Liver (tissue), 9 donors: ENCODE results near the gene ADAMTS19. TPM values are rescaled to one million over a fixed set of nuclear protein-coding genes. Genes with fewer than 3 reads are reported as not detected.
"Not testable (repeated sequence)": the region's sequence is repeated elsewhere in the genome, so short reads cannot be mapped to it uniquely, and the experiment has no call there.

Source experiments
- DNase-seq: peaks from one replicate; pipeline ENCODE4 v3.0.0-alpha.2; 2017; ENCODE audit warnings: low spot score
- H3K27ac ChIP-seq, 2 donors: one replicate each; pipeline ENCODE4 v1.7.0; 2013; ENCODE audit warnings: inconsistent platforms in 2 of 2, low read length in 2 of 2, control low read depth in 1 of 2, low read depth in 1 of 2, mild to moderate bottlenecking in 1 of 2
- H3K27me3 ChIP-seq, 4 donors: one replicate each; pipeline versions ENCODE4 v1.6.1 to v1.7.0; 2013; ENCODE audit warnings: low read length in 3 of 4, inconsistent platforms in 1 of 4, mild to moderate bottlenecking in 1 of 4, moderate library complexity in 1 of 4; ENCODE audit not compliant: control insufficient read depth in 4 of 4, insufficient read depth in 4 of 4
- H3K36me3 ChIP-seq, 4 donors: one replicate each; pipeline versions ENCODE4 v1.6.1 to v1.7.0; 2013; ENCODE audit warnings: low read length in 3 of 4, mild to moderate bottlenecking in 3 of 4, low read depth in 1 of 4, moderate library complexity in 1 of 4; ENCODE audit not compliant: control insufficient read depth in 4 of 4, insufficient read depth in 3 of 4
- H3K4me1 ChIP-seq, 4 donors: one replicate each; pipeline versions ENCODE4 v1.6.1 to v1.7.0; 2013; ENCODE audit warnings: low read length in 3 of 4, mild to moderate bottlenecking in 3 of 4, moderate library complexity in 1 of 4; ENCODE audit not compliant: control insufficient read depth in 4 of 4, insufficient read depth in 4 of 4
- H3K4me3 ChIP-seq, 3 donors: one replicate each; pipeline versions ENCODE4 v1.6.1 to v1.7.0; 2013; ENCODE audit warnings: low read length in 3 of 3, control low read depth in 1 of 3, low read depth in 1 of 3, mild to moderate bottlenecking in 1 of 3
- H3K9ac ChIP-seq, 2 donors: one replicate each; pipeline ENCODE4 v1.7.0; 2013; ENCODE audit warnings: low read length in 2 of 2, mild to moderate bottlenecking in 2 of 2, moderate library complexity in 2 of 2, control low read depth in 1 of 2, low read depth in 1 of 2
- H3K9me3 ChIP-seq, 4 donors: one replicate each; pipeline versions ENCODE4 v1.6.1 to v1.7.0; 2013; ENCODE audit warnings: low read length in 3 of 4; ENCODE audit not compliant: control insufficient read depth in 4 of 4
- ATF3 ChIP-seq: IDR thresholded peaks from 2 replicates; pipeline ENCODE4 v1.6.1; 2016; ENCODE audit warnings: antibody characterized with exemption
- CTCF ChIP-seq: fragments of 150-350 bp; IDR thresholded peaks from 2 replicates; pipeline ENCODE4 v1.5.1; 2017; ENCODE audit warnings: improper control_type of control experiment, low read depth, low read length; ENCODE audit not compliant: missing input control
- EGR1 ChIP-seq, 2 donors: IDR thresholded peaks; 2 replicates each; pipeline ENCODE4 v1.6.1; 2016 to 2018; ENCODE audit warnings: antibody characterized with exemption in 2 of 2, low read depth in 2 of 2
- FOXA1 ChIP-seq: IDR thresholded peaks from 2 replicates; pipeline ENCODE4 v1.6.1; 2016; ENCODE audit warnings: antibody characterized with exemption
- FOXA2 ChIP-seq: IDR thresholded peaks from 2 replicates; pipeline ENCODE4 v1.6.1; 2016; ENCODE audit warnings: antibody characterized with exemption
- GABPA ChIP-seq, 2 donors: IDR thresholded peaks in 1 of 2; conservative IDR thresholded peaks in 1 of 2; 2 replicates each; pipeline ENCODE4 v1.6.1; 2016; ENCODE audit warnings: antibody characterized with exemption in 2 of 2, mild to moderate bottlenecking in 1 of 2, moderate library complexity in 1 of 2
- HNF4A ChIP-seq, 2 donors: conservative IDR thresholded peaks; 2 replicates each; pipeline ENCODE4 v1.6.1; 2016; ENCODE audit warnings: antibody characterized with exemption in 2 of 2, mild to moderate bottlenecking in 2 of 2
- HNF4G ChIP-seq: IDR thresholded peaks from 2 replicates; pipeline ENCODE4 v1.6.1; 2016; ENCODE audit warnings: antibody characterized with exemption
- JUND ChIP-seq, 2 donors: IDR thresholded peaks; 2 replicates each; pipeline ENCODE4 v1.6.1; 2016; ENCODE audit warnings: antibody characterized with exemption in 2 of 2
- MAX ChIP-seq: IDR thresholded peaks from 2 replicates; pipeline ENCODE4 v1.6.1; 2016; ENCODE audit warnings: antibody characterized with exemption
- NR2F2 ChIP-seq: IDR thresholded peaks from 2 replicates; pipeline ENCODE4 v1.6.1; 2016; ENCODE audit warnings: antibody characterized with exemption
- RAD21 ChIP-seq, 2 donors: IDR thresholded peaks; 2 replicates each; pipeline ENCODE4 v1.6.1; 2016; ENCODE audit warnings: antibody characterized with exemption in 2 of 2, mild to moderate bottlenecking in 2 of 2
- REST ChIP-seq: IDR thresholded peaks from 2 replicates; pipeline ENCODE4 v1.6.1; 2016; ENCODE audit warnings: antibody characterized with exemption, mild to moderate bottlenecking
- RXRA ChIP-seq, 2 donors: IDR thresholded peaks; 2 replicates each; pipeline ENCODE4 v1.6.1; 2017 to 2018; ENCODE audit warnings: antibody characterized with exemption in 2 of 2, mild to moderate bottlenecking in 1 of 2
- SP1 ChIP-seq: IDR thresholded peaks from 2 replicates; pipeline ENCODE4 v1.6.1; 2018; ENCODE audit warnings: antibody characterized with exemption, mild to moderate bottlenecking
- TAF1 ChIP-seq: conservative IDR thresholded peaks from 2 replicates; pipeline ENCODE4 v1.6.1; 2016; ENCODE audit warnings: antibody characterized with exemption, mild to moderate bottlenecking
- YY1 ChIP-seq: IDR thresholded peaks from 2 replicates; pipeline ENCODE4 v1.6.1; 2016; ENCODE audit warnings: antibody characterized with exemption, mild to moderate bottlenecking
- ZBTB33 ChIP-seq: IDR thresholded peaks from 2 replicates; pipeline ENCODE4 v1.6.1; 2016; ENCODE audit warnings: antibody characterized with exemption
- WGBS: extraction: QIAGEN DNeasy Blood & Tissue Kit; methylation state at CpG from one replicate; pipeline ENCODE4 v1.1.7; 2013; 5-methylcytosine and 5-hydroxymethylcytosine counted together
- polyA plus RNA-seq, 2 donors: library from polyadenylated mRNA; stranded (reverse) in 1 of 2; unstranded in 1 of 2; fragments of 200-250 nt in 1 of 2; fragments of >200 nt in 1 of 2; fragmentation: Nextera tagmentation in 1 of 2; extraction: Ambion mirVana in 1 of 2; gene quantifications; one replicate each; pipeline versions ENCODE4 v1.2.1 to v1.2.3, GENCODE V29; 2013 to 2015
- total RNA-seq, 2 donors: library from RNA; depleted of rRNA; stranded (reverse); fragments of >200 nt; gene quantifications; one replicate each; pipeline ENCODE4 v1.2.3, GENCODE V29; 2014
- donor health status: healthy.
- donor health status: healthy.
- donor health status: healthy.
- donor health status: healthy.
- donor health status: healthy.

ADAMTS19 gene
- total and polyA plus RNA-seq, 4 donors, result 0.09 TPM; not detected in 3

- no peaks in the 10 kb centered on the region for H3K9me3 ChIP-seq
- no peak overlapping the region for H3K27ac ChIP-seq
- 73% methylated on average over 1 of the region's 1 CpG for WGBS
- TF ChIP-seq FOXA1 (no peak), FOXA2 (no peak)
- DNase-seq, result no peak
- H3K4me3 ChIP-seq, result no peak overlapping the region
- H3K4me1 ChIP-seq, result no peaks in the 10 kb centered on the region
- no peaks in the 10 kb centered on the region for H3K36me3 ChIP-seq
- no peak overlapping the region for H3K9ac ChIP-seq
- H3K27me3 ChIP-seq, result no peaks in the 10 kb centered on the region
Measured at GRCh38 chr5:129569295-129569694, 109.2 kb downstream of the ADAMTS19 start.

GRCh38 chr5:129572060-129572459 is 112.0 kb downstream of the ADAMTS19 start:
- Histone ChIP-seq H3K4me3 (no peak overlapping the region), H3K27ac (no peak overlapping the region), H3K4me1 (no peaks in the 10 kb centered on the region), H3K9ac (no peak overlapping the region), H3K9me3 (no peaks in the 10 kb centered on the region), H3K27me3 (no peaks in the 10 kb centered on the region), H3K36me3 (no peaks in the 10 kb centered on the region)
- WGBS, result 53% methylated on average over 2 of the region's 2 CpGs
- DNase-seq, result no peak
- TF ChIP-seq SP1, result no peak
- TF ChIP-seq FOXA1, result no peak
- no peak for TF ChIP-seq RXRA (IDR thresholded peaks at IDR 0.05)
- TF ChIP-seq EGR1 (IDR thresholded peaks at IDR 0.05; ENCODE audit: low read depth in 2 of 2), result no peak
- no peak for TF ChIP-seq TAF1
- TF ChIP-seq RAD21 (IDR thresholded peaks at IDR 0.05), result no peak
- TF ChIP-seq MAX, result no peak
- no peak for TF ChIP-seq GABPA (IDR thresholded peaks at IDR 0.05 in 1 of 2, conservative IDR thresholded peaks at IDR 0.05 in 1 of 2)
- TF ChIP-seq NR2F2, result no peak
- TF ChIP-seq HNF4A (conservative IDR thresholded peaks at IDR 0.05), result no peak
- TF ChIP-seq ZBTB33, result no peak
- TF ChIP-seq HNF4G, result no peak
- TF ChIP-seq YY1, result no peak
- TF ChIP-seq CTCF, result no peak
- TF ChIP-seq FOXA2, result no peak
- no peak for TF ChIP-seq REST
- TF ChIP-seq ATF3, result no peak
- TF ChIP-seq JUND (IDR thresholded peaks at IDR 0.05), result no peak

GRCh38 chr5:129584496-129584895 is 124.4 kb downstream of the ADAMTS19 start:
- H3K4me3 ChIP-seq, H3K9ac ChIP-seq, H3K27me3 ChIP-seq, DNase-seq, H3K27ac ChIP-seq, H3K9me3 ChIP-seq, H3K36me3 ChIP-seq, H3K4me1 ChIP-seq: not testable (repeated sequence)
- WGBS, result 34% methylated on average over 4 of the region's 4 CpGs
